HL-60 (cell line): ENCODE results near the gene BARD1.

Source experiments
- CTCF ChIP-seq: IDR thresholded peaks from one replicate; pipeline ENCODE4 v1.5.1; 2011; ENCODE audit warnings: low read length, control low read depth, inconsistent platforms; ENCODE audit not compliant: insufficient read depth
- GABPA ChIP-seq: IDR thresholded peaks from 2 replicates; pipeline ENCODE4 v1.6.1; 2012; ENCODE audit warnings: low read depth
- POLR2AphosphoS5 ChIP-seq: IDR thresholded peaks from 2 replicates; pipeline ENCODE4 v1.6.1; 2012; ENCODE audit warnings: low read depth

GRCh38 chr2:214676421-214677089, 132.9 kb downstream of the BARD1 start:
- no peak for TF ChIP-seq CTCF
- TF ChIP-seq POLR2AphosphoS5 = no peak
- no peak for TF ChIP-seq GABPA
